ENCODE results near the gene SMIM44. TPM values are rescaled to one million over a fixed set of nuclear protein-coding genes. Genes with fewer than 3 reads are reported as not detected.

The SMIM44 gene
- total and polyA plus RNA-seq, 2 donors (not counting 1 experiment from before 2014, with no cell fraction given) = not detected

GRCh38 chr19:3477951-3478350 is 5.3 kb downstream of the SMIM44 start:
- peaks cover 0 to 10% (median 0%) of the 10 kb centered on the region in 4 experiments for H3K27me3 ChIP-seq (replicated peaks in 1 of 4; ENCODE audit: control extremely low read depth in 1 of 4, control insufficient read depth in 3 of 4, insufficient read depth in 4 of 4, low read length in 3 of 4)
- no peaks in the 10 kb centered on the region for H4K20me1 ChIP-seq (ENCODE audit: control insufficient read depth, insufficient read depth, low read length, poor library complexity, severe bottlenecking)
- ChIA-PET CTCF (no interaction called here), POLR2A (no interaction called here)
- H3K79me2 ChIP-seq (ENCODE audit: control insufficient read depth, insufficient read depth, low read length) = no peaks in the 10 kb centered on the region
- H3K4me3 Mint-ChIP-seq = peak overlapping the region; percentile 62
- TF ChIP-seq EZH2 (IDR thresholded peaks at IDR 0.05; ENCODE audit: borderline replicate concordance, insufficient read depth, low read depth, low read length, poor library complexity, severe bottlenecking) = no peak
- no peak for TF ChIP-seq CTCF (IDR thresholded peaks at IDR 0.05)
- intact Hi-C loops (cut with micrococcal nuclease) = no loop called here
- peaks cover 0 to 13% (median 0%) of the 10 kb centered on the region in 3 donors for H3K9me3 ChIP-seq (ENCODE audit: control extremely low read depth in 1 of 3, control insufficient read depth in 2 of 3, insufficient read depth in 1 of 3, low read length in 2 of 3)
- DNase-seq (no peak), ATAC-seq (ENCODE audit: low read depth) (no peak)
- no peak overlapping the region for H3K27ac ChIP-seq (ENCODE audit: low read length in 2 of 2)
- 100% methylated on average over 2 of the region's 2 CpGs for WGBS (ENCODE audit: insufficient coverage)
- no peak overlapping the region for H3K4me3 ChIP-seq (ENCODE audit: control extremely low read depth in 1 of 5, extremely low read depth in 1 of 5, insufficient read depth in 1 of 5, low read depth in 2 of 5, low read length in 4 of 5)
- H3K36me3 ChIP-seq (replicated peaks in 1 of 2; ENCODE audit: control extremely low read depth in 1 of 2, control insufficient read depth in 1 of 2, extremely low read depth in 1 of 2, insufficient read depth in 2 of 2, low read length in 1 of 2) = no peaks in the 10 kb centered on the region
- no peak overlapping the region for H3K9ac ChIP-seq (ENCODE audit: low read length)
- no peaks in the 10 kb centered on the region for H3K9me3 Mint-ChIP-seq (ENCODE audit: insufficient read depth)
- no peak overlapping the region for H3K27ac Mint-ChIP-seq
- peaks cover 17 to 31% of the 10 kb centered on the region in 2 donors for H3K4me1 ChIP-seq (ENCODE audit: control insufficient read depth in 2 of 2, insufficient read depth in 2 of 2, low read length in 2 of 2)
- peaks cover 18% of the 10 kb centered on the region for H3K4me1 Mint-ChIP-seq
- H3K4me2 ChIP-seq (replicated peaks; ENCODE audit: low read depth, low read length, poor library complexity, severe bottlenecking) = no peak overlapping the region
- no peak overlapping the region for H2AFZ ChIP-seq (ENCODE audit: insufficient read depth, low read depth, low read length, poor library complexity, severe bottlenecking)
- peaks cover 5% of the 10 kb centered on the region for H3K27me3 Mint-ChIP-seq

DNA sequence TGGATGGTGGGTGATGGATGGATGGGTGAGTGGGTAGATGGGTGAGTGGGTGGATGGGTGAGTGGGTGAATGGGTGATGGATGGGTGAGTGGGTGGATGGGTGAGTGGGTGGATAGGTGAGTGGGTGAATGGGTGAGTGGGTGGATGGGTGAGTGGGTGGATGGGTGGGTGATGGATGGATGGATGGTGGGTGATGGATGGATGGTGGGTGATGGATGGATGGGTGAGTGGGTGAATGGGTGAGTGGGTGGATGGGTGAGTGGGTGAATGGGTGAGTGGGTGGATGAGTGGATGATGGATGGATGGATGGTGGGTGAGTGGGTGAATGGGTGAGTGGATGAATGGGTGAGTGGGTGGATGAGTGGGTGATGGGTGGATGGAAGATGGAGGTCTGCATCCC is 5.7 kb downstream of the SMIM44 start:
- no peak overlapping the region for H3K4me3 ChIP-seq (ENCODE audit: control extremely low read depth in 1 of 5, extremely low read depth in 1 of 5, insufficient read depth in 1 of 5, low read depth in 2 of 5, low read length in 4 of 5)
- CTCF ChIA-PET = no interaction called here
- H3K27ac ChIP-seq (ENCODE audit: low read length in 2 of 2) = no peak overlapping the region
- Mint-ChIP-seq H3K27ac (no peak overlapping the region), H3K4me1 (peaks cover 18% of the 10 kb centered on the region), H3K9me3 (ENCODE audit: insufficient read depth) (no peaks in the 10 kb centered on the region), H3K4me3 (no peak overlapping the region), H3K27me3 (peaks cover 5% of the 10 kb centered on the region)
- no peak overlapping the region for H3K4me2 ChIP-seq (replicated peaks; ENCODE audit: low read depth, low read length, poor library complexity, severe bottlenecking)
- peaks cover 0 to 13% (median 0%) of the 10 kb centered on the region in 3 donors for H3K9me3 ChIP-seq (ENCODE audit: control extremely low read depth in 1 of 3, control insufficient read depth in 2 of 3, insufficient read depth in 1 of 3, low read length in 2 of 3)
- peaks cover 17 to 31% of the 10 kb centered on the region in 2 donors for H3K4me1 ChIP-seq (ENCODE audit: control insufficient read depth in 2 of 2, insufficient read depth in 2 of 2, low read length in 2 of 2)
- H3K9ac ChIP-seq (ENCODE audit: low read length) = no peak overlapping the region
- intact Hi-C loops (cut with micrococcal nuclease) = no loop called here
- H4K20me1 ChIP-seq (ENCODE audit: control insufficient read depth, insufficient read depth, low read length, poor library complexity, severe bottlenecking) = no peaks in the 10 kb centered on the region
- ATAC-seq (ENCODE audit: low read depth) = no peak
- no peak for DNase-seq
- H3K36me3 ChIP-seq (replicated peaks in 1 of 2; ENCODE audit: control extremely low read depth in 1 of 2, control insufficient read depth in 1 of 2, extremely low read depth in 1 of 2, insufficient read depth in 2 of 2, low read length in 1 of 2) = no peaks in the 10 kb centered on the region
- H2AFZ ChIP-seq (ENCODE audit: insufficient read depth, low read depth, low read length, poor library complexity, severe bottlenecking) = no peak overlapping the region
- POLR2A ChIA-PET = no interaction called here
- H3K27me3 ChIP-seq (replicated peaks in 1 of 4; ENCODE audit: control extremely low read depth in 1 of 4, control insufficient read depth in 3 of 4, insufficient read depth in 4 of 4, low read length in 3 of 4) = peaks cover 0 to 10% (median 0%) of the 10 kb centered on the region in 4 experiments
- TF ChIP-seq CTCF (IDR thresholded peaks at IDR 0.05) (no peak), EZH2 (IDR thresholded peaks at IDR 0.05; ENCODE audit: borderline replicate concordance, insufficient read depth, low read depth, low read length, poor library complexity, severe bottlenecking) (no peak)
- H3K79me2 ChIP-seq (ENCODE audit: control insufficient read depth, insufficient read depth, low read length) = no peaks in the 10 kb centered on the region

Measured in B cell (primary cell).